Measurements from ENCODE around the gene FOLR1.

DNA sequence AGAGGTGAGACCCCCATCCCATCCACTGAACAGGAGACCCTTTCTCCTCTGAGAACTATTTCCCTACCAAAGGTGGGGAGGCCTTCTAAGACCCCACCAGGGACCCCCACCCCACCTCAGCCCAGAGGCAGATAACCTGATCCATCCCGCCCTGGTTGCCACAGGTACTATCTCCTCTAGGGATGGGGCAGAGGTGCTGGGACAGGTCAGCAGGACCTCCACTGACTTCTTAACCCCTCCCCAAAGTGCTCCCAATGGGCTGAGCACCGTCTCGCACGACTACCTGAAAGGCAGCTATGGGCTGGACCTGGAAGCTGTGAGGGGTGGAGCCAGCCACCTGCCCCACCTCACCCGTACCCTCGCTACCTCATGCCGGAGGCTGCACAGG lies 36.9 kb downstream of the FOLR1 start:
- TF ChIP-seq, protein P1, sequence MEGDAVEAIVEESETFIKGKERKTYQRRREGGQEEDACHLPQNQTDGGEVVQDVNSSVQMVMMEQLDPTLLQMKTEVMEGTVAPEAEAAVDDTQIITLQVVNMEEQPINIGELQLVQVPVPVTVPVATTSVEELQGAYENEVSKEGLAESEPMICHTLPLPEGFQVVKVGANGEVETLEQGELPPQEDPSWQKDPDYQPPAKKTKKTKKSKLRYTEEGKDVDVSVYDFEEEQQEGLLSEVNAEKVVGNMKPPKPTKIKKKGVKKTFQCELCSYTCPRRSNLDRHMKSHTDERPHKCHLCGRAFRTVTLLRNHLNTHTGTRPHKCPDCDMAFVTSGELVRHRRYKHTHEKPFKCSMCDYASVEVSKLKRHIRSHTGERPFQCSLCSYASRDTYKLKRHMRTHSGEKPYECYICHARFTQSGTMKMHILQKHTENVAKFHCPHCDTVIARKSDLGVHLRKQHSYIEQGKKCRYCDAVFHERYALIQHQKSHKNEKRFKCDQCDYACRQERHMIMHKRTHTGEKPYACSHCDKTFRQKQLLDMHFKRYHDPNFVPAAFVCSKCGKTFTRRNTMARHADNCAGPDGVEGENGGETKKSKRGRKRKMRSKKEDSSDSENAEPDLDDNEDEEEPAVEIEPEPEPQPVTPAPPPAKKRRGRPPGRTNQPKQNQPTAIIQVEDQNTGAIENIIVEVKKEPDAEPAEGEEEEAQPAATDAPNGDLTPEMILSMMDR (IDR thresholded peaks at IDR 0.05; ENCODE audit: insufficient read depth, low read length), result no peak
- TF ChIP-seq, protein P2, sequence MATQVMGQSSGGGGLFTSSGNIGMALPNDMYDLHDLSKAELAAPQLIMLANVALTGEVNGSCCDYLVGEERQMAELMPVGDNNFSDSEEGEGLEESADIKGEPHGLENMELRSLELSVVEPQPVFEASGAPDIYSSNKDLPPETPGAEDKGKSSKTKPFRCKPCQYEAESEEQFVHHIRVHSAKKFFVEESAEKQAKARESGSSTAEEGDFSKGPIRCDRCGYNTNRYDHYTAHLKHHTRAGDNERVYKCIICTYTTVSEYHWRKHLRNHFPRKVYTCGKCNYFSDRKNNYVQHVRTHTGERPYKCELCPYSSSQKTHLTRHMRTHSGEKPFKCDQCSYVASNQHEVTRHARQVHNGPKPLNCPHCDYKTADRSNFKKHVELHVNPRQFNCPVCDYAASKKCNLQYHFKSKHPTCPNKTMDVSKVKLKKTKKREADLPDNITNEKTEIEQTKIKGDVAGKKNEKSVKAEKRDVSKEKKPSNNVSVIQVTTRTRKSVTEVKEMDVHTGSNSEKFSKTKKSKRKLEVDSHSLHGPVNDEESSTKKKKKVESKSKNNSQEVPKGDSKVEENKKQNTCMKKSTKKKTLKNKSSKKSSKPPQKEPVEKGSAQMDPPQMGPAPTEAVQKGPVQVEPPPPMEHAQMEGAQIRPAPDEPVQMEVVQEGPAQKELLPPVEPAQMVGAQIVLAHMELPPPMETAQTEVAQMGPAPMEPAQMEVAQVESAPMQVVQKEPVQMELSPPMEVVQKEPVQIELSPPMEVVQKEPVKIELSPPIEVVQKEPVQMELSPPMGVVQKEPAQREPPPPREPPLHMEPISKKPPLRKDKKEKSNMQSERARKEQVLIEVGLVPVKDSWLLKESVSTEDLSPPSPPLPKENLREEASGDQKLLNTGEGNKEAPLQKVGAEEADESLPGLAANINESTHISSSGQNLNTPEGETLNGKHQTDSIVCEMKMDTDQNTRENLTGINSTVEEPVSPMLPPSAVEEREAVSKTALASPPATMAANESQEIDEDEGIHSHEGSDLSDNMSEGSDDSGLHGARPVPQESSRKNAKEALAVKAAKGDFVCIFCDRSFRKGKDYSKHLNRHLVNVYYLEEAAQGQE (IDR thresholded peaks at IDR 0.05; ENCODE audit: insufficient replicate concordance, low read depth), result no peak
